ENCODE results near the gene TIPARP.

GRCh38 chr3:156731813-156732212 is 57.4 kb downstream of the TIPARP start:
- no peak for TF ChIP-seq CTCF (IDR thresholded peaks at IDR 0.05; ENCODE audit: low read length)
- no peak for TF ChIP-seq EZH2 (optimal IDR thresholded peaks at IDR 0.05; ENCODE audit: low read depth, low read length)

Data from MM.1S (cell line).